ENCODE results near the gene LRRC71.

LRRC71 gene

GRCh38 chr1:156920233-156921052 lies at the start of gene LRRC71:
LRRC71 (plus strand) TSS chr1:156920632; CDS start chr1:156920804, 172 bp downstream.
- ATAC-seq (ENCODE audit: insufficient read depth, low read depth) (no peak), DNase-seq (no peak)
- H3K9me3 ChIP-seq (ENCODE audit: insufficient read depth, low read length, severe bottlenecking), result no peaks in the 10 kb centered on the region
- peaks cover 8% of the 10 kb centered on the region for H3K27me3 ChIP-seq (ENCODE audit: insufficient read depth, low read length, poor library complexity)
- H3K79me2 ChIP-seq (ENCODE audit: insufficient read depth, low read length), result no peaks in the 10 kb centered on the region
- no peak within 1 kb of the TSS for H2AFZ ChIP-seq (ENCODE audit: low read depth, low read length)
- no peak within 1 kb of the TSS for H3K4me3 ChIP-seq (ENCODE audit: low read depth in 1 of 2, low read length in 2 of 2)
- no peaks in the 10 kb centered on the region for H3K36me3 ChIP-seq (ENCODE audit: insufficient read depth, low read length)
- H4K20me1 ChIP-seq (ENCODE audit: insufficient read depth, low read length), result peaks cover 4% of the 10 kb centered on the region; the same call in 1 of the 2 replicates
- no peak within 1 kb of the TSS for H3K4me2 ChIP-seq (ENCODE audit: insufficient read depth, low read length)
- TF ChIP-seq, protein P1, sequence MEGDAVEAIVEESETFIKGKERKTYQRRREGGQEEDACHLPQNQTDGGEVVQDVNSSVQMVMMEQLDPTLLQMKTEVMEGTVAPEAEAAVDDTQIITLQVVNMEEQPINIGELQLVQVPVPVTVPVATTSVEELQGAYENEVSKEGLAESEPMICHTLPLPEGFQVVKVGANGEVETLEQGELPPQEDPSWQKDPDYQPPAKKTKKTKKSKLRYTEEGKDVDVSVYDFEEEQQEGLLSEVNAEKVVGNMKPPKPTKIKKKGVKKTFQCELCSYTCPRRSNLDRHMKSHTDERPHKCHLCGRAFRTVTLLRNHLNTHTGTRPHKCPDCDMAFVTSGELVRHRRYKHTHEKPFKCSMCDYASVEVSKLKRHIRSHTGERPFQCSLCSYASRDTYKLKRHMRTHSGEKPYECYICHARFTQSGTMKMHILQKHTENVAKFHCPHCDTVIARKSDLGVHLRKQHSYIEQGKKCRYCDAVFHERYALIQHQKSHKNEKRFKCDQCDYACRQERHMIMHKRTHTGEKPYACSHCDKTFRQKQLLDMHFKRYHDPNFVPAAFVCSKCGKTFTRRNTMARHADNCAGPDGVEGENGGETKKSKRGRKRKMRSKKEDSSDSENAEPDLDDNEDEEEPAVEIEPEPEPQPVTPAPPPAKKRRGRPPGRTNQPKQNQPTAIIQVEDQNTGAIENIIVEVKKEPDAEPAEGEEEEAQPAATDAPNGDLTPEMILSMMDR (IDR thresholded peaks at IDR 0.05; ENCODE audit: borderline replicate concordance, extremely low read depth, low read length, poor library complexity, severe bottlenecking), result peak; percentile 16
- no peak for TF ChIP-seq EZH2 (IDR thresholded peaks at IDR 0.05; ENCODE audit: borderline replicate concordance, low read depth, low read length, severe bottlenecking)
- no peaks in the 10 kb centered on the region for H3K4me1 ChIP-seq (ENCODE audit: insufficient read depth, low read length)
- no peak within 1 kb of the TSS for H3K9ac ChIP-seq (ENCODE audit: low read depth, low read length)
- no peak within 1 kb of the TSS for H3K27ac ChIP-seq (ENCODE audit: low read length)

DNA sequence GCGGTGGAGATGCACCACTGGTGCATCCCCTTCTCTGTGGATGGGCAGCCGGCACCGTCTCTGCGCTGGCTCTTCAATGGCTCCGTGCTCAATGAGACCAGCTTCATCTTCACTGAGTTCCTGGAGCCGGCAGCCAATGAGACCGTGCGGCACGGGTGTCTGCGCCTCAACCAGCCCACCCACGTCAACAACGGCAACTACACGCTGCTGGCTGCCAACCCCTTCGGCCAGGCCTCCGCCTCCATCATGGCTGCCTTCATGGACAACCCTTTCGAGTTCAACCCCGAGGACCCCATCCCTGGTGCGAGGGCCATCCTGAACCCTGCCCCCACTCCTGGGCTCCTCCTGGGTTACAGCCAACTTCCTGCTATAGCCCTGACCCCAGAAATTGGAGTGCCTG lies 46.8 kb upstream of the LRRC71 start:
- no peak overlapping the region for H3K4me2 ChIP-seq (ENCODE audit: insufficient read depth, low read length)
- no peak overlapping the region for H3K4me3 ChIP-seq (ENCODE audit: low read depth in 1 of 2, low read length in 2 of 2)
- H4K20me1 ChIP-seq (ENCODE audit: insufficient read depth, low read length), result no peaks in the 10 kb centered on the region
- no peak for TF ChIP-seq EZH2 (IDR thresholded peaks at IDR 0.05; ENCODE audit: borderline replicate concordance, low read depth, low read length, severe bottlenecking)
- TF ChIP-seq, protein P1 (IDR thresholded peaks at IDR 0.05; ENCODE audit: borderline replicate concordance, extremely low read depth, low read length, poor library complexity, severe bottlenecking), result no peak
- no peaks in the 10 kb centered on the region for H3K4me1 ChIP-seq (ENCODE audit: insufficient read depth, low read length)
- peaks cover 25% of the 10 kb centered on the region for H3K27me3 ChIP-seq (ENCODE audit: insufficient read depth, low read length, poor library complexity)
- DNase-seq (no peak), ATAC-seq (ENCODE audit: insufficient read depth, low read depth) (no peak)
- no peaks in the 10 kb centered on the region for H3K9me3 ChIP-seq (ENCODE audit: insufficient read depth, low read length, severe bottlenecking)
- H3K27ac ChIP-seq (ENCODE audit: low read length), result no peak overlapping the region
- no peak overlapping the region for H3K9ac ChIP-seq (ENCODE audit: low read depth, low read length)
- no peaks in the 10 kb centered on the region for H3K36me3 ChIP-seq (ENCODE audit: insufficient read depth, low read length)
- no peak overlapping the region for H2AFZ ChIP-seq (ENCODE audit: low read depth, low read length)
- H3K79me2 ChIP-seq (ENCODE audit: insufficient read depth, low read length), result no peaks in the 10 kb centered on the region

- H3K9ac ChIP-seq (ENCODE audit: low read depth, low read length), result no peak overlapping the region
- TF ChIP-seq, protein P1 (IDR thresholded peaks at IDR 0.05; ENCODE audit: borderline replicate concordance, extremely low read depth, low read length, poor library complexity, severe bottlenecking), result no peak
- no peak for TF ChIP-seq EZH2 (IDR thresholded peaks at IDR 0.05; ENCODE audit: borderline replicate concordance, low read depth, low read length, severe bottlenecking)
- H3K4me2 ChIP-seq (ENCODE audit: insufficient read depth, low read length), result no peak overlapping the region
- H3K27ac ChIP-seq (ENCODE audit: low read length), result no peak overlapping the region
- H3K4me1 ChIP-seq (ENCODE audit: insufficient read depth, low read length), result no peaks in the 10 kb centered on the region
- no peaks in the 10 kb centered on the region for H3K9me3 ChIP-seq (ENCODE audit: insufficient read depth, low read length, severe bottlenecking)
- H2AFZ ChIP-seq (ENCODE audit: low read depth, low read length), result no peak overlapping the region
- no peak overlapping the region for H3K4me3 ChIP-seq (ENCODE audit: low read depth in 1 of 2, low read length in 2 of 2)
- no peaks in the 10 kb centered on the region for H4K20me1 ChIP-seq (ENCODE audit: insufficient read depth, low read length)
- ATAC-seq (ENCODE audit: insufficient read depth, low read depth) (no peak), DNase-seq (no peak)
- no peaks in the 10 kb centered on the region for H3K79me2 ChIP-seq (ENCODE audit: insufficient read depth, low read length)
- no peaks in the 10 kb centered on the region for H3K36me3 ChIP-seq (ENCODE audit: insufficient read depth, low read length)
- peaks cover 25% of the 10 kb centered on the region for H3K27me3 ChIP-seq (ENCODE audit: insufficient read depth, low read length, poor library complexity)
Measured at GRCh38 chr1:156874142-156874541, 46.3 kb upstream of the LRRC71 start.
